ENCODE measurements around the gene A1BG.
"Not testable (repeated sequence)": the region's sequence is repeated elsewhere in the genome, so short reads cannot be mapped to it uniquely, and the experiment has no call there.

Gene A1BG

GRCh38 chr19:58356766-58357480, 3.6 kb upstream of the A1BG start:
- no peak for DNase-seq

- DNase-seq, result peak; percentile 41
These were observed 2.8 kb upstream of the A1BG start for GRCh38 chr19:58355908-58356765.

- DNase-seq, result no peak
These were observed 2.0 kb upstream of the A1BG start for GRCh38 chr19:58355215-58355796.

GRCh38 chr19:58354478-58355030, 1.3 kb upstream of the A1BG start:
- DNase-seq, result no peak

GRCh38 chr19:58353717-58354477, 605 bp upstream of the A1BG start:
- DNase-seq, result no peak

- DNase-seq, result no peak
These were observed 1.1 kb downstream of the A1BG start for GRCh38 chr19:58351990-58352755.

GRCh38 chr19:58351558-58351878, 1.8 kb downstream of the A1BG start:
- DNase-seq, result no peak

GRCh38 chr19:58350871-58351557, 2.3 kb downstream of the A1BG start:
- DNase-seq, result no peak

GRCh38 chr19:58350001-58350861, 3.1 kb downstream of the A1BG start:
- DNase-seq, result no peak

GRCh38 chr19:58349590-58349989, 3.7 kb downstream of the A1BG start:
- no peak for DNase-seq

GRCh38 chr19:58348080-58348479, 5.2 kb downstream of the A1BG start:
- not testable (repeated sequence) for DNase-seq

- peak; percentile 77 for DNase-seq
These were observed 6.0 kb downstream of the A1BG start for GRCh38 chr19:58346961-58347929.

GRCh38 chr19:58345558-58345957, 7.7 kb downstream of the A1BG start:
- no peak for DNase-seq

- no peak for DNase-seq
These were observed 14.3 kb downstream of the A1BG start for GRCh38 chr19:58338825-58339558.

- DNase-seq, result no peak
These were observed 15.0 kb downstream of the A1BG start for GRCh38 chr19:58338336-58338735.

GRCh38 chr19:58336820-58337219, 16.5 kb downstream of the A1BG start:
- no peak for DNase-seq

GRCh38 chr19:58336216-58336615, 17.1 kb downstream of the A1BG start:
- no peak for DNase-seq

- no peak for DNase-seq
These were observed 17.7 kb downstream of the A1BG start for GRCh38 chr19:58335630-58336029.
